HG02981 (cell line): ENCODE data around the gene IL11.
"Not testable (repeated sequence)": the region's sequence is repeated elsewhere in the genome, so short reads cannot be mapped to it uniquely, and the experiment has no call there.

ENCODE experiments used
- ATAC-seq: cut with Tn5 transposase; IDR thresholded peaks from one replicate; pipeline ENCODE4 v1.9.1; 2021; ENCODE audit warnings: mild to moderate bottlenecking, moderate library complexity; ENCODE audit not compliant: unreplicated experiment

IL11 gene

DNA sequence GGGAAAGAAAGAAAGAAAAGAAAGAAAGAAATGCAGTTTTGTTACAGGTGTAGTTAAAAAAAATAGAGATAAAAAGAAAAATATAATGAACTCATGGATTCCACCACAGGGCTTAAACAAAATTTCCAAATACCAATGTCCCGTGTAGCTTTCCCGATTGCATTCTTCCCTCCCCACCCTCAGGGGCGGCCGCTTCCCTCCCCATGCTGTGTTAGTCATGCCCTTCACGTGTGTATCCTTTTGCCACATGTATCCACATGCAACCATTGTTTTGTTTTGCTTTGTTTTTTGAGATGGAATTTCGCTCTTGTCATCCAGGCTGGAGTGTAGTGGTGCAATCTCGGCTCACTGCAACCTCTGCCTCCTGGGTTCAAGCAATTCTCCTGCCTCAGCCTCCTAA, 34.2 kb downstream of the IL11 start:
- no peak for ATAC-seq

DNA sequence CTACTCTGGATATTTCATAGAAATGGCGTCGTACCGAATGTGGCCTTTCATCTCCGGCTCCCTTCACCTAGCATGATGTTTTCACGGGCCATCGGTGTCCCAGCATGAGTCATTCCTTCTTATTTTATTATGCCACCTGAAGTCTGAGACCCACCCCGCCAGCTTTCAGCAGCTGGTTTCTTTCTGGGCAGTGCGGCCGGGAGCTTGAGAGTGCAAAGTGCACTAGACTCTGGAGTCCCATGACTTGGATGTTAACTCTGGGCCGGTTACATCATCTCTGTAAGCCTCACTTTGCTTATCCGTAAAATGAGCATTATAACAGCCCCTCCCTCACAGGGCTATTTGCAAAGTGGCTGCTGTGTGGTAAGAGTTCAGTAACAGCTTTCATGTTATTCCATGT, 36.4 kb downstream of the IL11 start:
- no peak for ATAC-seq

DNA sequence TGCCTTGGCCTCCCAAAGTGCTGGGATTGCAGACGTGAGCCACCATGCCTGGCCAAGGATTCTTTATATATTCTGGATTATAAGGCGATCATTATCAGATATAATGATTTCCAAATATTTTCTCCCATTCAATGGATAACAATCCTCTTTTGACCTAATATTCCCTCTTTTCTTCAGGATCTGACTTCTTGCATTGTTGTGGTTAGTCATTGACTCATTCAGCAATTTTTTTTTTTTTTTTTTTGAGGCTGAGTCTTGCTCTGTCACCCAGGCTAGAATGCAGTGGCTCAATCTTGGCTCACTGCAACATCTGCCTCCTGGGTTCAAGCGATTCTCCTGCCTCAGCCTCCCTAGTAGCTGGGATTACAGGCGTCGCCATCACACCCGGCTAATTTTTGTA, 40.5 kb downstream of the IL11 start:
- not testable (repeated sequence) for ATAC-seq

DNA sequence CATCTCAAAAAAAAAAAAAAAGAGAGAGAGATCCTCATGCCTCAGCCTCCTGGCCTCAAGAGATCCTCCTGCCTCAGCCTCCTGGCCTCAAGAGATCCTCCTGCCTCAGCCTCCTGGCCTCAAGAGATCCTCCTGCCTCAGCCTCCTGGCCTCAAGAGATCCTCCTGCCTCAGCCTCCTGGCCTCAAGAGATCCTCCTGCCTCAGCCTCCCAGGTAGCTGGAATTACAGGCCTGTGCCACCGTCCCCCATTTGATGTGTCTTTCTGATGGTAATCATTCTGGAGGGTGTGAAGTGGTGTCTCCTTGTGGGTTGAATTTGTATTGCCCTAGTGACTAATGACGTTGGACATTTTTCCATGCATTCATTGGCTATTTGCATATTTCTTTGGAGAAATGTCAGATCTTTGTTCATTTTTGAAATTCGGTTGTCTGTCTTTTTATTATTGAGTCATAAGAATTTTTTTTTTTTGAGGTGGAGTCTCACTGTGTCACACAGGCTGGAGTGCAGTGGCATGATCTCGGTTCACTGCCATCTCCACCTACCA, 41.4 kb downstream of the IL11 start:
- ATAC-seq = not testable (repeated sequence)

DNA sequence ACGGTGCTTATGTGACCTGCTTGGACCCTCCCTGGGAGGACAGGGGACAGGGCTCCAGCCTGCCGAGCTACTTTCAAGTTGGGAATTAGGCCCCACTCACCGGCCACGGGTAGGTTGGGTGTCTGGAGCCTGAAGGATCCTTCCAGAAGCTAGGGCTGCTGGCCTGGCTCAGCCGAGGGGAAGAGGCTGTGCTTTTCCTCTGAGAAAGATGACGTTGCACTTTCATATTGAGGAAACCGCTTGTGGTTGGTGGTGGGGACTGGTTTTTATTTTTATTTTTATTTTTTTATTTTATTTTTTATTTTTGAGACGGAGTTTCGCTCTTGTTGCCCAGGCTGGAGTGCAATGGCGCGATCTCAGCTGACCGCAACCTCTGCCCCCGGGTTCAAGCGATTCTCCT, 45.1 kb downstream of the IL11 start, which contains the start of gene TMEM150B:
Gene TMEM150B, minus strand, starts transcription at position 170 of the 400 bp plus-strand sequence. CDS start 4,305 bp downstream, outside the sequence.
- ATAC-seq = no peak

DNA sequence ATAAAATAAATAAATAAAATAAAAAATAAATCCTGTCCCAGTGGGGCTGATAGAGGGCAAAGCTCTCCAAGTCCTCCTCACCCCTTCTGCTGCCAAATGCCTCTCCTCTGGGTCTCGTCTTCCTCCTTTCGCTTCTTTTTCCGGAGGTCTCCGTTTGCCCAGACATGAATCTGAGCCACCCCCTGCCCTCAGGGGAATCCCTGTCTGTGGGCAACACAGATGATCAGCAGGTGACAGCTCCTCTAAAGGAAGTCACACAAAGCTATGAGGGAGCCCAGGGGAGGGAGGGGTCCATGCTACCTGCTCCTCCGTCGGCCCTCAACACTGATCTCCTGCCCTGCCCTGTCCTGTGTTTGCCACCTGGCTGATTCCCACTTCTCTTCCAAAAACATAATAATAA, 45.6 kb downstream of the IL11 start:
- no peak for ATAC-seq

DNA sequence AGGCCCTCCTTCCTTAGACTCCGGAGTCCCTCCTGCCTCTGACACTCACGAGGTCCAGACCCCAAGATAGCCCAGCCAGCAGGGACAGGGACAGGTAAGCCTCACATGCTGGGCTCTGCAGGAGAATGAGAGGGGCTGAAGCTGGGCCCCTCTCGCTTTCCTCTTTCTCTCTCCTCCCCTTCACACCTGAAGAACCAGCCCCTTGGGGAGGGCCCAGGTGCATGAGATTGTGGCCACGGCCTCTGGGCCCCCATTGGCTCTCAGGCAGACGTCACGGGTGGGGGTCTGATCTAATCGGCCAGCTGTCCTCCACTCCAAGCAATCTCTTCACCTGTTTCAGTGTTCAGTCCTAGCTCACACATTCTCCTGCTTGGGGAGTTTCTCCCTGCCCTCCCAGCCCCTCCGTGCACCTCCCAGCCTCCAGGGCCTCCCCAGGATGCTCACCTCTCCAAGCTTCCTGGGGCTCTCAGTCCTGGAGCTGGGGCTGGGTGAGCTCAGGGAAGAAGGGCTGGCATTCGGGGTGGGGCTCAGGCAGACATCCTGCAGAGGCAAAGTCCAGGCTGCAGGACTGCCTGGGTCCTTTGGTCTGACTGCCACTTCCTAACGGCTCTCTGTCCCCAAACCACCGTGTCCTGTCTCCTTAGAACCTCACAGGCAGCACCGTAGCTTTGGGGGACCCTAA, 47.9 kb downstream of the IL11 start:
- ATAC-seq = no peak

DNA sequence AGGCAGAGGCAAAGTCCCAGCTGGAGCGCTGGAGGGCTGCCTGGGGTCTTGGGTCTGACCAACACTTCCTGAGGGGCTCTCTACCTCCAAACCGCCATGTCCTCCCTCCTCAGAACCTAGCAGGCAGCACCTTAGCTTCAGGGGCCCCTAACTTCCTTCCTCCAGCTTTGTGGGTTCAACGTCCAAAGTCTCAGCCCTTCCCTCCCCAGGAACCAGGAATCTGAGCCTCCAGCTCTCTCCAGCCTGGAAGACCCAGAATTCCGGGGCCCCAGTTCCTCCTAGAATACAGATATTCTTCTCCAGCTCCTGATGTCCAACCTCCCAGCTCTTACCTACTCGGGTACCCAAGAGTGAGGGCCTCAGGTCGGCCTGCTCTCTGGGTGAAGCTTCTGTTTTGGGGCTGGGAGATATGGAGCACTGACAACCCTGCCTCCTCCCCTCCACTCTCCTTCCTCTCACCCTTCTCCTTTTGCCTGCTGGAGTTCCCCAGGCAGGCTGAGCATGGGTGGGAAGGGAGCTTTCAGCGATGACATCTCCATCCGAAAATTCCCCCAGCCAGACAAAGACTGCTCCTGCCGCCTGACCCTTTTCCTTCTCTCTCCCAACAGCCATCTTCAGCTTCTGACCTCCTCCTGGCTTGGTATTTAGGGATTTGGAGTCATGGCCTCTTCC, 48.7 kb downstream of the IL11 start:
- ATAC-seq = no peak

DNA sequence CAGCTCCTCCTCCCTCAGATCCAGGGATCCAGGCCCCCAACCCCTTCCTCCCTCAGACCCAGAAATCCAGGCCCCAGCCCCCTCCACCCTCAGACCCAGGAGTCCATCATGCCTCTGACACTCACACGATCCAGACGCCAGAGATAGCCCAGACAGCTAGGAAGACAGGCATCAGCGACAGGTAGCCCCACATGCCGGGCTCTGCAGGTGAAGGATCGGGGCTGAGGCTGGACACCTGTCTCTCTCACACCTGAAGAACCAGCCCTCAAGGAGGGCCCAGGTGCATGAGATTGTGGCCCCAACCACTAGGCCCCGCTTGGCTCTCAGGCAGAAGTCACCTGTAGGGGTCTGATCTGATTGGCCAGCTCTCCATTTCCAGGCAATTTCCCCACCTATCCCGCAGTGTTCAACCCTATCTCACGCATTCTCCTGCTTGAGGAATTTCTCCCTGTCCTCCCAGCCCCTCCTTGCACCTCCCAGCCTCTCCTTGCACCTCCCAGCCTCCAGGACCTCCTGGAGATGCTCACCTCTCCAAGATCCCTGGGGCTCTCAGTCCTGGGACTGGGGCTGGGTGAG, 49.3 kb downstream of the IL11 start:
- no peak for ATAC-seq

DNA sequence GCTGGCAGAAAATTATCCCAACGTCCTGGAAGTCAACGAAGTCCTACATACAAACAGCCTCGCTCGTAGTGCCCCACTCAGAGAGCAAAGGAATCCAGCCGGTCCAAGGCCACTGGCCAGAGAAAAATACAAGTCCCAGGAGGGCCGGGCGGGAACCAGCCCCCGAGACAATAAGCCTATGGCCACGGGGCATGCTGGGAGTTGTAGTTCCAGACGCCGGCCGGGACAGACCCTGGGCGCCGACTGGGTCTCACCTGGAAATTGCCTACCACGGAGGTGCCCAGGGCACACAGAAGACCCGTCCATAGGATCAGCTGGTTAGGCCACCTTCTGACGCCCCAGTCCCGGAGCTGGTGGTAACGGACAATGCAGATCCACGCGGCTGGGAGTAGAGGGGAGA, 50.5 kb downstream of the IL11 start:
- no peak for ATAC-seq

DNA sequence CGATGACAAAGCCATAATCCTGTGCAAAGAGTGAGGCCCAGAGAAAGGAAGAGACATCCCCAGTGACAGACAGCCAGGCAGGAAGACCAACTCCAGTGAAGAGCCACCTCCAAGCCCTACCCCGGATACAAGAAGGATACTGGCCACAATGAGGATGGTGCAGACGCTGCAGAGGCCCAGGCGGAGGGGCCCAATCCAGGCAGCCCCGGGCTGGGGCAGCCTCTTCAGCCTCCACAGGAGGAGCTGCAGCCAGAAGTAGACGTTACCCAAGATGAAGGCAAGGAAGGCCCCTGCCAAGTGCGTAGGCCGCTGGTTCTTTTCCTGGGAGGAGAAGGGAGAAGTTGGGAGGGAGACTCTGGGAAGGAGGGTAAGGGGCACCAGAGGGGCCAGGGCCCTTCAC, 53.6 kb downstream of the IL11 start:
- no peak for ATAC-seq

DNA sequence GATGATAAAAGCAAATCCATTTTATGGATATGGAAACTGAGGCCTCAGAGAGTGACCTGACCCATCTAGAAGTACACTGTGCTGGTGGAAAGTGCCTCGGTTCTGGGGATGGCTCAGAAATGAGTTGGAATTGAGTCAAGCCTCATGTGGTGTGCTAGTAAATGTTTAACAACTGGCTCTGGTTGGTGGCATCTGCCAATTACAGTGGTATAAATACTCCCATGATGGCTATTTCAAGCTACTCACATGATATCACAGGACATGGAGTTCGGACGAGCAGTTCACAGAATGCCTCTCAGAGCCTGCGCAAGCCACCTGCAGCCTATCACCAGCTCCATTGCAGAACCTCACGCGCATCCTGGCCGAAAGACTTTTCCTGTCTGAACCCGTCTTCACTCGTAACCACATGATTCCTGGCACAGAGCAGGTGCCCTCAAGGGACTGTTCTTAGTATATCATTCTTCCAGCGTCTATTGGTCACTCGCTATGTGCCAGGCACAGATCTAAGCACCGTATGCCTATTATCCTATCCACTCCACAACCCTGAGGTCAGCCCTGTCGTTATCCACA, 54.2 kb downstream of the IL11 start:
- ATAC-seq = no peak

DNA sequence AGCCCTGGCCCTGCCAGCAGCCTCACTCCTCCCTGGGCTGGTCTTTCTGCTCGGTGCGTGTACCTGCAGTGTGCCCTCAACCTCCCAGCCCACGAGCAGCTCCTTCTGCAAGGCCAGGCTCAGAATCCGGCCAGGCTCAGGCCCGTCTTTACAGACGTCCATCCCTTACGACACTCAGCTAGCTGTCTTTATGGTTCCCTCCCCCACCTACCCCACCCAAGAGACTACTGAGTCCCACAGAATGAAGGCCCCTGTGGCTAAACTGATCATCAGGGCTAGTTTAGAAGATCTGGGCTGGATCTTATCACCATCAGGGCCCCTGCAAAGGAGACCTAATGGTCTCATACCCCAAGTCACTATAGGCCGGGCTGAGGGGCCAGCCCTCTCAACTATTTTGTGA, 55.9 kb downstream of the IL11 start:
- no peak for ATAC-seq
